HG03066 (cell line): ENCODE results near the gene GPR180.

Experiments
- ATAC-seq: cut with Tn5 transposase; IDR thresholded peaks from one replicate; pipeline ENCODE4 v1.9.1; 2021; ENCODE audit warnings: low read depth; ENCODE audit not compliant: unreplicated experiment

The GPR180 gene

GRCh38 chr13:94640721-94641120, 39.1 kb downstream of the GPR180 start:
- ATAC-seq: no peak

GRCh38 chr13:94641409-94641941, 39.8 kb downstream of the GPR180 start:
- no peak for ATAC-seq

GRCh38 chr13:94646904-94647303, 45.2 kb downstream of the GPR180 start:
- ATAC-seq: peak; percentile 80

- ATAC-seq: no peak
Observed at GRCh38 chr13:94656176-94656575, 54.5 kb downstream of the GPR180 start.

- ATAC-seq: peak; percentile 88
Observed at GRCh38 chr13:94656766-94657165, 55.1 kb downstream of the GPR180 start.

GRCh38 chr13:94657167-94657566, 55.5 kb downstream of the GPR180 start:
- peak; percentile 37 for ATAC-seq

- ATAC-seq: no peak
Observed at GRCh38 chr13:94658926-94659597, 57.4 kb downstream of the GPR180 start.

GRCh38 chr13:94659598-94659946, 57.9 kb downstream of the GPR180 start:
- no peak for ATAC-seq

- ATAC-seq: no peak
Observed at GRCh38 chr13:94660695-94661326, 59.2 kb downstream of the GPR180 start.

GRCh38 chr13:94661406-94661805, 59.7 kb downstream of the GPR180 start:
- ATAC-seq: no peak

GRCh38 chr13:94662274-94662945, 60.8 kb downstream of the GPR180 start:
- ATAC-seq: no peak

- no peak for ATAC-seq
Observed at GRCh38 chr13:94664889-94665288, 63.2 kb downstream of the GPR180 start.

- ATAC-seq: no peak
Observed at GRCh38 chr13:94666065-94666464, 64.4 kb downstream of the GPR180 start.

GRCh38 chr13:94667190-94667589, 65.5 kb downstream of the GPR180 start:
- ATAC-seq: no peak

GRCh38 chr13:94672400-94672799, 70.7 kb downstream of the GPR180 start:
- ATAC-seq: no peak

- ATAC-seq: no peak
Observed at GRCh38 chr13:94673851-94674250, 72.2 kb downstream of the GPR180 start.

GRCh38 chr13:94674609-94675348, 73.1 kb downstream of the GPR180 start:
- ATAC-seq: peak; percentile 63

GRCh38 chr13:94677799-94678198, 76.1 kb downstream of the GPR180 start:
- no peak for ATAC-seq

GRCh38 chr13:94678845-94679244, 77.2 kb downstream of the GPR180 start:
- no peak for ATAC-seq

- no peak for ATAC-seq
Observed at GRCh38 chr13:94679614-94680013, 78.0 kb downstream of the GPR180 start.

GRCh38 chr13:94682229-94682628, 80.6 kb downstream of the GPR180 start:
- ATAC-seq: no peak
